ENCODE results near the gene STK32B.

GRCh38 chr4:5381961-5382441 lies 330.7 kb downstream of the STK32B start:
- TF ChIP-seq CTCF (conservative IDR thresholded peaks at IDR 0.05) (no peak), ZFX (IDR thresholded peaks at IDR 0.05) (no peak)

Data from C4-2B (cell line).